HepG2 (cell line): ENCODE data around the gene ADCY7. TPM values are rescaled to one million over a fixed set of nuclear protein-coding genes. Genes with fewer than 3 reads are reported as not detected.

Source experiments
- ATF1 ChIP-seq: IDR thresholded peaks from 2 replicates; pipeline ENCODE4 v1.6.1; 2016; ENCODE audit warnings: mild to moderate bottlenecking, control low read depth
- ETS1 ChIP-seq: sonication (generic); formaldehyde crosslinking; IDR thresholded peaks from 2 replicates; pipeline ENCODE4 v1.4.0; 2020; ENCODE audit warnings: missing genetic modification reagents
- ETV5 ChIP-seq: IDR thresholded peaks from 2 replicates; pipeline ENCODE4 v1.6.1; 2018; ENCODE audit warnings: missing biosample characterization, missing genetic modification reagents, inconsistent platforms, borderline replicate concordance
- KAT2B ChIP-seq: fragments of 150-350 bp; IDR thresholded peaks from 2 replicates; pipeline ENCODE4 v1.6.1; 2014; ENCODE audit warnings: low read depth, low read length, borderline replicate concordance
- RERE ChIP-seq: IDR thresholded peaks from 2 replicates; pipeline ENCODE4 v1.6.1; 2016; ENCODE audit warnings: low read depth, missing genetic modification reagents, missing compliant biosample characterization
- SALL1 ChIP-seq: sonication (generic); formaldehyde crosslinking; IDR thresholded peaks from 2 replicates; pipeline ENCODE4 v1.8.0; 2022; ENCODE audit warnings: mild to moderate bottlenecking, missing genetic modification reagents
- SMARCC2 ChIP-seq: fragments of 450-650 bp; IDR thresholded peaks from 2 replicates; pipeline ENCODE4 v1.6.1; 2017; ENCODE audit warnings: antibody characterized with exemption, mild to moderate bottlenecking
- ZFP90 ChIP-seq: sonication (generic); formaldehyde crosslinking; IDR thresholded peaks from 2 replicates; pipeline ENCODE4 v1.8.0; 2022; ENCODE audit warnings: missing genetic modification reagents, mild to moderate bottlenecking, inconsistent platforms, borderline replicate concordance
- ZFX ChIP-seq: sonication (generic); formaldehyde crosslinking; IDR thresholded peaks from 2 replicates; pipeline ENCODE4 v1.4.0; 2020; ENCODE audit warnings: mild to moderate bottlenecking, low read depth, missing genetic modification reagents, moderate library complexity
- ZNF281 ChIP-seq: sonication (generic); formaldehyde crosslinking; IDR thresholded peaks from 2 replicates; pipeline ENCODE4 v1.4.0; 2020; ENCODE audit warnings: missing genetic modification reagents, borderline replicate concordance
- ZNF331 ChIP-seq: sonication (generic); formaldehyde crosslinking; IDR thresholded peaks from 2 replicates; pipeline ENCODE4 v1.4.0; 2020; ENCODE audit warnings: missing genetic modification reagents
- ZNF607 ChIP-seq: sonication (generic); formaldehyde crosslinking; IDR thresholded peaks from 2 replicates; pipeline ENCODE4 v1.5.1; 2020; ENCODE audit warnings: missing genetic modification reagents, mild to moderate bottlenecking, borderline replicate concordance
- ZSCAN30 ChIP-seq: sonication (generic); formaldehyde crosslinking; IDR thresholded peaks from 2 replicates; pipeline ENCODE4 v1.5.0; 2020; ENCODE audit warnings: mild to moderate bottlenecking, missing genetic modification reagents
- ZZZ3 ChIP-seq: sonication (generic); formaldehyde crosslinking; IDR thresholded peaks from 2 replicates; pipeline ENCODE4 v1.4.0; 2020; ENCODE audit warnings: missing genetic modification reagents, mild to moderate bottlenecking, borderline replicate concordance
- polyA plus RNA-seq, 8 experiments: library from polyadenylated mRNA; depleted of rRNA in 3 of 8; stranded (reverse) in 7 of 8; unstranded in 1 of 8; fragments of >200 nt; fragmentation: Illumina TruSeq in 4 of 8; extraction: Trizol in 4 of 8; gene quantifications; 2 replicates each; pipeline versions ENCODE4 v1.2.1 to v1.2.3, GENCODE V29; 2011 to 2016; ENCODE audit warnings: low read depth in 4 of 8, missing spikeins in 1 of 8, mixed read lengths in 1 of 8; ENCODE audit not compliant: insufficient read depth in 1 of 8
- total RNA-seq, 5 experiments: library from RNA; depleted of rRNA; stranded (reverse); fragments of >200 nt; fragmentation: Illumina TruSeq; extraction: Trizol; gene quantifications; 2 replicates each; pipeline ENCODE4 v1.2.3, GENCODE V29; 2016; ENCODE audit warnings: low read depth in 1 of 5
- TF ChIP-seq, protein P1 (sequence below): sonication (generic); formaldehyde crosslinking; IDR thresholded peaks from 2 replicates; pipeline ENCODE4 v1.4.0; 2020; ENCODE audit warnings: missing genetic modification reagents, borderline replicate concordance

The ADCY7 gene
- total and polyA plus RNA-seq, 2 of the 13 experiments (the other 11 are each of a cell fraction or from before 2014, with no cell fraction given): 2.2 to 4.3 TPM

- TF ChIP-seq ZNF281 (no peak), ETS1 (CRISPR knock-in tag) (no peak), ZFP90 (peak; percentile 19; the same call in 1 of the 2 replicates), ZSCAN30 (no peak), RERE (CRISPR knock-in tag) (no peak), SALL1 (CRISPR knock-in tag) (peak; percentile 61), ZFX (CRISPR knock-in tag) (peak; percentile 72), ZNF607 (CRISPR knock-in tag) (no peak), ZNF331 (CRISPR knock-in tag) (no peak), ATF1 (CRISPR knock-in tag) (no peak), ZZZ3 (CRISPR knock-in tag) (peak; percentile 83), ETV5 (peak; percentile 26; the same call in 1 of the 2 replicates), SMARCC2 (no peak), KAT2B (no peak)
- TF ChIP-seq, protein P1, sequence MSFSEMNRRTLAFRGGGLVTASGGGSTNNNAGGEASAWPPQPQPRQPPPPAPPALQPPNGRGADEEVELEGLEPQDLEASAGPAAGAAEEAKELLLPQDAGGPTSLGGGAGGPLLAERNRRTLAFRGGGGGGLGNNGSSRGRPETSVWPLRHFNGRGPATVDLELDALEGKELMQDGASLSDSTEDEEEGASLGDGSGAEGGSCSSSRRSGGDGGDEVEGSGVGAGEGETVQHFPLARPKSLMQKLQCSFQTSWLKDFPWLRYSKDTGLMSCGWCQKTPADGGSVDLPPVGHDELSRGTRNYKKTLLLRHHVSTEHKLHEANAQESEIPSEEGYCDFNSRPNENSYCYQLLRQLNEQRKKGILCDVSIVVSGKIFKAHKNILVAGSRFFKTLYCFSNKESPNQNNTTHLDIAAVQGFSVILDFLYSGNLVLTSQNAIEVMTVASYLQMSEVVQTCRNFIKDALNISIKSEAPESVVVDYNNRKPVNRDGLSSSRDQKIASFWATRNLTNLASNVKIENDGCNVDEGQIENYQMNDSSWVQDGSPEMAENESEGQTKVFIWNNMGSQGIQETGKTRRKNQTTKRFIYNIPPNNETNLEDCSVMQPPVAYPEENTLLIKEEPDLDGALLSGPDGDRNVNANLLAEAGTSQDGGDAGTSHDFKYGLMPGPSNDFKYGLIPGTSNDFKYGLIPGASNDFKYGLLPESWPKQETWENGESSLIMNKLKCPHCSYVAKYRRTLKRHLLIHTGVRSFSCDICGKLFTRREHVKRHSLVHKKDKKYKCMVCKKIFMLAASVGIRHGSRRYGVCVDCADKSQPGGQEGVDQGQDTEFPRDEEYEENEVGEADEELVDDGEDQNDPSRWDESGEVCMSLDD: 0 out of 2 replicates have a peak, but pooled peaks have one; percentile 56
These were observed 31.1 kb downstream of the ADCY7 start (continued) for GRCh38 chr16:50297301-50298074.
